AG04450 (cell line): Measurements from ENCODE around the gene RBKS. TPM values are rescaled to one million over a fixed set of nuclear protein-coding genes. Genes with fewer than 3 reads are reported as not detected.

Experiments
- CTCF ChIA-PET: fragments of 300-600, 350-600 bp; formaldehyde crosslinking; extraction: SDS; loops from one replicate; lab custom pipeline; 2022; ENCODE audit warnings: antibody characterized with exemption, inconsistent platforms; lab: Charles Lee
- POLR2A ChIA-PET: fragments of 350-600 bp; formaldehyde crosslinking; extraction: SDS; loops from one replicate; lab custom pipeline; 2021; ENCODE audit warnings: antibody characterized with exemption, inconsistent platforms; lab: Yijun Ruan, JAX
- DNase-seq: peaks from one replicate; pipeline ENCODE4 v3.0.0-alpha.2; 2011; ENCODE audit warnings: low read depth, low spot score
- H3K27ac ChIP-seq: one replicate; pipeline ENCODE4 v1.5.1; 2012; ENCODE audit warnings: low read depth, low read length, control low read depth
- H3K27me3 ChIP-seq: one replicate; pipeline ENCODE4 v1.6.0; 2012; ENCODE audit warnings: low read length; ENCODE audit not compliant: control insufficient read depth, insufficient read depth
- H3K4me3 ChIP-seq: 2 replicates; pipeline ENCODE4 v1.5.1; 2011; ENCODE audit warnings: mild to moderate bottlenecking, low read depth, low read length, control low read depth
- H3K9me3 ChIP-seq: 2 replicates; pipeline ENCODE4 v1.5.1; 2012; ENCODE audit warnings: low read length; ENCODE audit not compliant: control insufficient read depth, insufficient read depth
- polyA plus RNA-seq: library from polyadenylated mRNA; depleted of rRNA; stranded (reverse); fragments of >200 nt; gene quantifications from 2 replicates; pipeline ENCODE4 v1.2.3, GENCODE V29; 2011
- TF ChIP-seq, protein P1 (sequence below): IDR thresholded peaks from 2 replicates; pipeline ENCODE4 v1.5.1; 2011; ENCODE audit warnings: low read depth, low read length, control low read depth, inconsistent platforms

The RBKS gene
- polyA plus RNA-seq, 1 experiment = 1.5 TPM

- ChIA-PET POLR2A (no interaction called here), CTCF (no interaction called here)
- Histone ChIP-seq H3K9me3 (peaks cover 2% of the 10 kb centered on the region; the same call in 1 of the 2 replicates), H3K27me3 (no peaks in the 10 kb centered on the region), H3K4me3 (no peak overlapping the region), H3K27ac (no peak overlapping the region)
- no peak for DNase-seq
- TF ChIP-seq, protein P1, sequence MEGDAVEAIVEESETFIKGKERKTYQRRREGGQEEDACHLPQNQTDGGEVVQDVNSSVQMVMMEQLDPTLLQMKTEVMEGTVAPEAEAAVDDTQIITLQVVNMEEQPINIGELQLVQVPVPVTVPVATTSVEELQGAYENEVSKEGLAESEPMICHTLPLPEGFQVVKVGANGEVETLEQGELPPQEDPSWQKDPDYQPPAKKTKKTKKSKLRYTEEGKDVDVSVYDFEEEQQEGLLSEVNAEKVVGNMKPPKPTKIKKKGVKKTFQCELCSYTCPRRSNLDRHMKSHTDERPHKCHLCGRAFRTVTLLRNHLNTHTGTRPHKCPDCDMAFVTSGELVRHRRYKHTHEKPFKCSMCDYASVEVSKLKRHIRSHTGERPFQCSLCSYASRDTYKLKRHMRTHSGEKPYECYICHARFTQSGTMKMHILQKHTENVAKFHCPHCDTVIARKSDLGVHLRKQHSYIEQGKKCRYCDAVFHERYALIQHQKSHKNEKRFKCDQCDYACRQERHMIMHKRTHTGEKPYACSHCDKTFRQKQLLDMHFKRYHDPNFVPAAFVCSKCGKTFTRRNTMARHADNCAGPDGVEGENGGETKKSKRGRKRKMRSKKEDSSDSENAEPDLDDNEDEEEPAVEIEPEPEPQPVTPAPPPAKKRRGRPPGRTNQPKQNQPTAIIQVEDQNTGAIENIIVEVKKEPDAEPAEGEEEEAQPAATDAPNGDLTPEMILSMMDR = no peak
Measured at GRCh38 chr2:27763907-27764267, 126.3 kb downstream of the RBKS start.

DNA sequence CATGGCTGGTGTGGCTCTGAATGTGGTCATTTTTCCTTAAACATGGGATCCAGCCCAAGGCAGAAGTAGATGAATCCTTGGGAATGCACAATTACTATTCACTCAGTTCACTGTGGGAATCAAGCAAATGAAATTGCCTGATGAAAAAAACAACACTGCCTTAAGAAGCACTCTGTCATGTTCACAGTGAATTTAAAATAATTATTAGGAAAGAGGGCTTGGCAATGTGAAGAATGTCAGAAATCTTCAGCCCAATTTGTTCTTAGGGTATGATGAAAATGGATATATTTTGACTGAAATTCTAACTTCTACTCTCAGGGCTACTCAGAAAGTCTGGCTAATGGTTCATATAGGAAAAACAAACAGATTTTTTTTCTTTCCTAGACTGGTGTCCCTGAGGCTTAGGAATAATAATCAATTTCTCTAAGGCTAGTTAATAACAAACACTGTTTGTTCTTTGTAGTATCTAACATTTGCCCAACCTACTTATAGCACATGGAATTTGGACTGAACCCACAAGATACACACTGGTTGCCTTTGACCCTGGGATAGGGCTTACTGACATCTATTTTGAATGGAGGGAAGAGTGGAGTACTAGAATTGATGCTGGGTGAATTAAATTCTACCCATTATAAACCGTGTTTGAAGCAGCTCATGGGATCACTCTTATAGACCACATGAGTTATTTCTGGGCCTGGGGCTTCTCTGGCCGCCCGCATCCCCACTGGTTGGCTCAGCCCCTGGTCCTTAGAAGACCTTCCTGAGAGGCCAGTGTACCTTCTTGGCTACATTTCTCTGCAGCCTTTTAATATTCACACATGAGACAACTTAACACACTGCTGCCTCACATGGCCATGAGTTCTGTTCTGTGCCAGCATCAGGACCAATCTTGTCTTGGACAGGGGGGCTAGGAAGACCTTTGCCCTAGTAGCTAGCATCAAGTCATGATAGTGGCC is 127.0 kb downstream of the RBKS start:
- peaks cover 2% of the 10 kb centered on the region; the same call in 1 of the 2 replicates for H3K9me3 ChIP-seq
- H3K27me3 ChIP-seq = no peaks in the 10 kb centered on the region
- POLR2A ChIA-PET = no interaction called here
- no peak for DNase-seq
- no peak overlapping the region for H3K4me3 ChIP-seq
- no peak overlapping the region for H3K27ac ChIP-seq
- CTCF ChIA-PET = no interaction called here
- TF ChIP-seq, protein P1 = no peak

DNA sequence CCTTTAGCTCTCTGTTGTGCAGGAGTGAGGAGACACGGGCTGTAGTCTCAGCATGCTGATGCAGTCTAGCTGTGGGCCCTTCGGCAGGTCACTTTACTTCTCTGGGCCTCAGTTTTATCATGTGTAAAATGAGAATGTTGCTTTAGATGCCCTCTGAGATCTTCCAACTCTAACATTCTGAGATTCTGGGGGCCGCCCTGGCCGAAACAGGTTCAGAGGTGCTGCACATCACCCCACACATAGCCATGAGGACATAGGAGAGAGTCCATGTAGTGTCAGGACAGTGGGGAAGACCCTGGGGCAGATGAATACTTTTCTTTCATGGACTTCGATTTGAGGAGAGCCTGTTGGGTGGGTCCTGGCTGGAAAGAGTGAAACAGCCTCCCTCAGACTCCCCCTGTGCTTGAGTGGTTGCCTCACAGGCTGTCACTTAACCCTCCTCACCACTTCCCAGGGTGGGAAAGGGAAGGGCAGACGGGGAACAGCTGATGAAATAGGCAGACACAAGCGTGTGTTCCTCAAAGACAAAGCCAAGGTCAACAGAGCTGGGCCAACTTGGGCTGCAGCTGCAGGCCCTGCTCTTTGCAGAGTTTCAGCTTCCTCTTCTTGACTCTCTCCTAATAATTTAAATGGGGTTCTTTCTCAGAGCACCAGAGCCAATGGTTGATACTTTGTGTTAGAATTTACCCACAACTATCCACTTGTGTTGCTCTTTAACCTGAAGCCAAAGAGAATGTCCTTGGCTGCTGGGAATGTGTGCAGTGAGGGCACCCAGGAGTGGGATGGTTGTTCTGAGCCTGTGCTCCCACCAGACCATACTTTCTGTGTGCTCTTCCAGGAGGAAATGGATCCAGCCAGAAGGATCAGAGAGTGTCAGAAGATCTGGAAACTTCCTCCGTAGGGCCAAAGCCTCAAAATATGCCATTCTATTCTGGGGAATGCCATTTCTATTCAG is 133.4 kb downstream of the RBKS start:
- Histone ChIP-seq H3K27ac (no peak overlapping the region), H3K4me3 (no peak overlapping the region), H3K9me3 (no peaks in the 10 kb centered on the region), H3K27me3 (no peaks in the 10 kb centered on the region)
- no peak for DNase-seq
- ChIA-PET CTCF (no interaction called here), POLR2A (no interaction called here)
- TF ChIP-seq, protein P1 = no peak

GRCh38 chr2:27756091-27756490 is 134.1 kb downstream of the RBKS start:
- DNase-seq = no peak
- H3K4me3 ChIP-seq = no peak overlapping the region
- ChIA-PET CTCF (no interaction called here), POLR2A (no interaction called here)
- H3K27me3 ChIP-seq = no peaks in the 10 kb centered on the region
- H3K9me3 ChIP-seq = no peaks in the 10 kb centered on the region
- TF ChIP-seq, protein P1 = no peak
- H3K27ac ChIP-seq = no peak overlapping the region
